IPS-18c (cell line): ENCODE measurements around the gene MFRP.

Experiments used
- H3K4me3 ChIP-seq: 2 replicates; pipeline ENCODE4 v1.7.0; 2013; ENCODE audit warnings: low read depth, mild to moderate bottlenecking, low read length, moderate library complexity; ENCODE audit not compliant: insufficient read depth
- H3K9me3 ChIP-seq: one replicate; pipeline ENCODE4 v1.6.1; 2013; ENCODE audit warnings: mild to moderate bottlenecking, low read length, moderate library complexity; ENCODE audit not compliant: control insufficient read depth, insufficient read depth

MFRP gene

DNA sequence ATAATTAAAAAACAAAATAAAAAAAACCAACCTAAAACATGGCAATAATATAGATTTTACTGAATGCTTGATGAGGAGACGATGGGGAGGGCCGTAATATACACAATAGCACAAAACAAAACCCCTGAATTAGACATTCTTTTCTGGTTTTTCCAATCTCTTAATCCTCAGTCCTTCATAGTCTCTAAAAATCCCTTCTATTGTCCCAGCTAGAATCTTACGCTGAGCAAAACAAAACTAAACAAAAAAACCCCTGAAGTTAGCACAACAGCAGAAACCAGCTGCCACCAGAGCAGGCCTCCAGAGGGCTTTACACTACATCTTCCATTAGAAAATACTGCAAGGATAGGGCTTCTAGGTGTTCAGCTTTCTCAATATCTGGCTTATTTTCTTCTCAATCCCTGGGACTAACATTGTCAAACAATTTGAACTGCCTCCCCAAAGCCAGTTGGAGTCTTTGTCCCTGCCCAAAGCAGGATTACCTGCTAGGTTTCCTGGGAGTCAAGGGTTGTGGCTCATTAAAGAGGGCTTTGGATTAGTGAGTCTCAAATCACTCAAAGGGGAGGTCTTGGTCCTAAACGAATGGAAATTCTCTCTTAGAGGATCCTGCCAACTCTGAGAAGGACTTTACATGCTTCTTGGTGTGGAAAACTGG is 14.3 kb downstream of the MFRP start:
- Histone ChIP-seq H3K4me3 (no peak overlapping the region), H3K9me3 (no peaks in the 10 kb centered on the region)

DNA sequence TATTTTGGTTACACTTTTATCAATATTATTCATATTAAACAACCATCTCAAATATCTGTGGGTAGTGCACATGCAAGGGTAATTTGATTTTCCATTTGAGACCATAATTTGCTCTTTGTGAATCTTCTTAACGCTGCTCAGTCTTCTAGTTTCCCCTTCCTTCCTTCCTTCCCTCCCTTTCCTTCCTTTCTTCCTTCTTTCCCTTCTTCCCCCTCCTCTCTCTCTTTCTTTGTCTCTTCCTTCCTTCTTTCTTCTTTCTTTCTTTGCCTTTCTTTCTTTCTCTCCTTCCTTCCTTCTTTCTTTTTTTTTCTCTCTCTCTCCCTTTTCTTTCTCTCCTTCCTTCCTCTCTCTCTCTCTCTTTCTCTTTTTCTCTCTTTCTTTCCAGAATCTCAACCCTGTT is 16.3 kb downstream of the MFRP start:
- H3K4me3 ChIP-seq = no peak overlapping the region

DNA sequence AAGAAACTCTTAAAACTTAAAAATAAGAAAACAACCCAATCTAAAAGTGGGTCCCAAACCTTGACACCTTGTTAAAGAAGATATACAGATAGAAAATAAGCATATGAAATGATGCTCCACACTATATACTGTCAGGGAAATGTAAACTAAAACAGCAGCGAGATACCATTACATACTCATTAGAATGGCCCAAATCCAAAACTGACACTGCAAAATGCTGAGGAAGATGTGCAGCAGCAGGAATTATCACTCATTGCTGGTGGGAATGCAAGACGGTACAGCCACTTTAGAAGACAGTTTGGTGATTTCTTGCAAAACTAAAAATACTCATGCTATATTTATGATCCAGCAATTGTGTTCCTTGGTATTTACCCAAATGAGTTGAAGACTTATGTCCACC is 17.2 kb downstream of the MFRP start:
- H3K9me3 ChIP-seq = no peaks in the 10 kb centered on the region
- H3K4me3 ChIP-seq = no peak overlapping the region

More for the DNA sequence above, 16.3 kb downstream of the MFRP start:
- H3K9me3 ChIP-seq = no peaks in the 10 kb centered on the region

DNA sequence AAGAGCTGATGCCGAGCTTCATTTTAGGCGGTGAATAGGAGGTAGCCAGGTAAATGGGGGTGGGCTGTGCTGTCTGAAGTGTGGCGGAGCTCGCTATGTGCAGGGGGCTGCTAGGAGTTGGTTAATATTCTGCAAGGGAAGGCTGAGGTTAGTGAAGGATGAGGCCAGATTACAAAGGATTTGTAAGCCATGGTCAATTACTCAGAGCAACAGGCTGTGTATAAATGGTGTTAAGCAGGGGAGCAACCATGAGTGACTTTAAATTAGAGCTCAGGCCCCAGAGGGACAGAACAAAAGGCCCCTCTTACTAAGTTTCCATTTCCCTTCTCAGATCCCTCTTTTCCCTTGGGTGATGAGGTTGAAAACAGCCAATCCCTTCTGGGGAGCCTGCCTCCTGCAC is 22.3 kb downstream of the MFRP start:
- no peak overlapping the region for H3K4me3 ChIP-seq
- peaks cover 4% of the 10 kb centered on the region for H3K9me3 ChIP-seq

DNA sequence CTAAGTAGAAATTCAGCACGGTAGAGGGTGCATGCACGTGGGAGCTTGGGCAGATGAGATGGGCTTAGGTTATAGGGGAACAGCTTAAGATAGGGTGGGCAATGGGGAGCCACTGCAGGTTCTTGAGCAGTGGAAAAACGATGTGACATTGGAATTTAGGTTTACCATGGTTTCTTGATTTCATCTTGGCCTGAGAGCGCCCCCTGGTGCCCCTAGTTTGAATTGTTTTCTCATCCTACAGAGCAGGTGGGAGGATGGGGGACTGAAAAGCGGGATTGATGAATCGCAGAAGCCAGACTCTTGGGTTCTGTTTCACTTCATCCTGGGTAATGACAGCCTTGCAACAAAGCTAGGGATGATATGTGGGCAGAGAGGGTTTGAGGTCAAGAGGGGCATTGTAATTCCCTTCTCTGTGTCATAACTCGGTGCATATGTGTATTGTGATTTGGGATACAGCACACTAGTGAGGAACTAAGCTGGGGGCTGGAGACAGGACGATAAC is 22.9 kb downstream of the MFRP start:
- peaks cover 4% of the 10 kb centered on the region for H3K9me3 ChIP-seq
- no peak overlapping the region for H3K4me3 ChIP-seq

DNA sequence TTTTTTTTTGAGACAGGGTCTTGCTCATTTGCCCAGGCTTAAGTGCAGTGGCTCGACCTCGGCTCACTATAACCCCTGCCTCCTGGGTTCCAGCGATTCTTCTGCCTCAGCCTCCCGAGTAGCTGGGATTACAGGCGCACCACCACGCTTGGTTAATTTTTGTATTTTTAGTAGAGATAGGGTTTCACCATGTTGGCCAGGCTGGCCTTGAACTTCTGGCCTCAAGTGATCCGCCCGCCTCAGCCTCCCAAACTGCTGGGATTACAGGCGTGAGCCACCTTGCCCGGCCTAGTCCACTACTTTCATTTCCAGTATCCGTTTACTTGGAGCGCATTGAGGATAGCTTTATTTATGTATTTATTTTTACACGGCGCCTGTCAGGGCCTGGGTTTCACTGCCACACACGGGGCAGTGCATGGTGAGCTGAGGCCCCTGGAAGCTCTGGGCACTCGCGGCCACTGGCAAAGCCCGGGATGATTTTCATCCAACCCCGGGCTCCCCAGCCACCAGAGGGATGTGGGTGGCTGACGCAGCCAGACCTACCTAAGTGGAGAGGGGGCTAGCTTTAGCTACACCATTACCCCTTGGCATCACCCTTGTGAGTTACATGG is 23.5 kb downstream of the MFRP start:
- H3K4me3 ChIP-seq = no peak overlapping the region
- peaks cover 4% of the 10 kb centered on the region for H3K9me3 ChIP-seq

DNA sequence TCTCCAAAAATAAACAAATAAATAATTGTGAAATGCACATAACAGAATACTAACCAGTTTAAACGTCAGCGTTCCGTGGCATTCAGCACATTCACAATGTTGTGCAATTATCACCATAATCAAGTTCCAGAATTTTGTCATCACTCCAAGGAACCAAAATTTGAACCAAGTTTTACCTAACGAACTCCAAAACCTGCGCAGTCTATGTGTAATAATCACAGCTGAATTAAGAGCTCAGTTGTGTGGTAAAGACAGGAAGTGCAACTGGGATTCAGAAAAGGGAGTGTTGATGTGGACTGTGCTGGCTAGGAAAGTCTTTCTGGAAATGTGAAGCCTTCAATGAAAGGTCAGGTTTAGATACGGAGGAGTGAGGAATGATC is 24.2 kb downstream of the MFRP start:
- peaks cover 4% of the 10 kb centered on the region for H3K9me3 ChIP-seq
- no peak overlapping the region for H3K4me3 ChIP-seq

DNA sequence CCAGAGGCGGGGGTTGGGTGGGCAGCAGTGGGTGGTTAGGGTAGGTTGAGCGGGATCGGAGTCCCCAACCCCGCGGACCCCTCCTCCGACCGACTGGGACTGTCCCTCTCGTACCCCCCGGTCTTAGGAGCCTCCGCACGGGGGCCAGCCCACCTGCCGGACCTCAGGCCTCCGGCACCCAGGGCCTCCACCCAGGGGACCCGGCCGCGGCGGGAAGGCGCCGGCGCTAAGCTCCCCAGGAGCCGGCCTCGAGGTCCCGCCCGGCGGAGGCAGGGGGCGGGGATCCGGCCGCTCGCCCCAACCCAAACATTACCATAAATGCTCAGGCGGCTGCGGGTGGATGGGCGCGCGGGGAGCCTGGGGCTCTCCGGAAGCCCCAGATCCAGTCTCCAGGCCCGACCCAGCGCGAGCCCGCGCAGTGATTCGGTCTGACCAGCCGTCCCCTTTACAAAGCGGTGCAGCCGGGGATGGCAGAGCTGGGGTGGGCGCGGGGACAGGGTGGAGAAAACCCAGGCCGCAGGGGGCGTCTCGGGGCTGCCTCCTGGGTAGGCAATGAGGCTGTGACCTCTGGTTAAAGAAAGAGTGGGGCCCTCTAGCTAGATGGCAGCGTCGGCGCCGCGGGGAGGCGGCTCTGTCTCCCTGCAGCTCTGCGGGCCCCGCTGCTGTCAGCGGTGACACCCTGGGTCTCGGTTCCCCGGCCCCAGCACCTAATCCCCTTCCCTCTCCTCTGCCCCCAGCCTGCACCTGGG is 25.6 kb downstream of the MFRP start:
- peak overlapping the region; percentile 64 for H3K4me3 ChIP-seq
- peaks cover 4% of the 10 kb centered on the region for H3K9me3 ChIP-seq

DNA sequence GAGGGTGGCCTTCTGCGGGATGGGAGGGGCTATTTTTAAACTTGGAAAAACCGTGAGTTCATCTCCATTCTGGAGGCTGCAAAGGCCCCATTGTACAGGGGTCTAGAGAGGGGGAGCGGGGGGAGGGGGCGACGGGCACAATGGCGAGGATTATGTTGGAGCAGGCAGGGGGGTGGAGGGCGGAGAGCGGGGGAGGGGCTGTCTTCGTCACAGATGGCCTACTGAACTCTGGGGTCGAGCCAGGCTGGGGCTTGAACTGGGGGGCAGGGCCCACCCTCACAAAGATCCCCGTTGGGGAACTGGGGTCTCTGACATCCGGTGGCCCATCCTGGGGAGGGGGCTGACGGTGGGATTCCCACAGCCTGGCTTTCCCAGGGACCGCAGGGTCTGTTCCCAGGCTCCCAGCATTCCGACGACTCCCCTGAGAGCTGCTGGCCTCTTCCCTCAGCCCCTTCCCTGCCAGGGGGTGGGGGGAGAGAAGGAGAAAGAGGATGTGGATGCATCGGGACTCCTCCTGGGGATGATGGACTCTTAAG is 26.2 kb downstream of the MFRP start:
- Histone ChIP-seq H3K4me3 (peak overlapping the region; percentile 64), H3K9me3 (peaks cover 4% of the 10 kb centered on the region)

DNA sequence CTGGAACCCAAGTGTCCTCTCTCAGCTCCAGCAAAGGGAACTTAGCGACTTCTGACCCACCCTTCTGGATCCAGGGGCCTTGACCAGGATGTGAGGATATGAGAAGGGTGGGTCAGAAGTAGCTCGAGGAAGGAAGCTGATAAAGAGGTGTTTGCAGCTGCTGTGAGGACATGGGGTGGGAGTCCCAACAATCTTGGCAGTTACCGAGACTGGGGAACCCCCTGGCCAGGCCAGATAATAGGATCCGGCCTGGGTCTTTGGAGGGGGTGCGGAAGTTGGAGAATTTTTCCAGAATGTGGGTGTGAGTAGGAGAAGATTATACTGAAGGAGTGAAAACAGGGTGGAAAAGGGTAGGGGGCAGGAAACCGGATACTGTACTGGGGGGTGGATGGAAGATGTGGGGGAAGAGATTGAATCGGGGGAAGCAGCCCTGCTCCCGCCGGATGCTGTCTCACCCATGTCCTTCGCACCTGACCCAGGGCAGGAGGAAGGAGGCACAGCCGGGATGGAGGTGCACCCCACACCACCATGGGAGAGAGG is 26.7 kb downstream of the MFRP start:
- H3K4me3 ChIP-seq = peak overlapping the region; percentile 20
- H3K9me3 ChIP-seq = peaks cover 4% of the 10 kb centered on the region

DNA sequence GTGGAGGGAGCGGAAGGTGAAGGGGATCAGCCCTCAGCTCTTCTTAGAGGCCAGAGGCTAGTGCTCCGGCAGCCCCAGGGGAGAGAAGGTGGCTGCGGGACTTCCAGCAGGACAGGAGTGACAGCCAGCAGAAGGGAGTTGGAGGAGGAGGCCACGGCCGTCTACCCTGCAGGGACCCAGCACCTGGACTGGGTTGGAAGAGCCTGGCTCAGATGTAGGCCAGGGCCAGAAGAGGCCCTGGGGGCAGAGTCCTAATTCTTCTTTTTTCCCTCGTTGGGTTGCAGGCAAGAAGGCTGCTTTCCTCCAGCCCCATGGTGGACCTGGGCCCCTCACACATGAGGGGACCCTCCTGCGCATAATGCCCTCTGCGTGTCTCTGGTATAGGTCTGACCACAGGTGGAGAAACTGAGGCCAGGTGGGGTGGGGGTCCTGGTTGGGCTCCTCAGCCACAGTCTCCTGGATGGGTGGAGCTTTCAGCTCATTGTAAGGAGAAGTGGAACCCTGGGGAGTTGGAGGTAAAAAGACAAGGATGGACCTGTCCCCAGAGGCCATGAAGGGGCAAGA is 27.3 kb downstream of the MFRP start:
- H3K9me3 ChIP-seq = peaks cover 4% of the 10 kb centered on the region
- H3K4me3 ChIP-seq = peak overlapping the region; percentile 20

DNA sequence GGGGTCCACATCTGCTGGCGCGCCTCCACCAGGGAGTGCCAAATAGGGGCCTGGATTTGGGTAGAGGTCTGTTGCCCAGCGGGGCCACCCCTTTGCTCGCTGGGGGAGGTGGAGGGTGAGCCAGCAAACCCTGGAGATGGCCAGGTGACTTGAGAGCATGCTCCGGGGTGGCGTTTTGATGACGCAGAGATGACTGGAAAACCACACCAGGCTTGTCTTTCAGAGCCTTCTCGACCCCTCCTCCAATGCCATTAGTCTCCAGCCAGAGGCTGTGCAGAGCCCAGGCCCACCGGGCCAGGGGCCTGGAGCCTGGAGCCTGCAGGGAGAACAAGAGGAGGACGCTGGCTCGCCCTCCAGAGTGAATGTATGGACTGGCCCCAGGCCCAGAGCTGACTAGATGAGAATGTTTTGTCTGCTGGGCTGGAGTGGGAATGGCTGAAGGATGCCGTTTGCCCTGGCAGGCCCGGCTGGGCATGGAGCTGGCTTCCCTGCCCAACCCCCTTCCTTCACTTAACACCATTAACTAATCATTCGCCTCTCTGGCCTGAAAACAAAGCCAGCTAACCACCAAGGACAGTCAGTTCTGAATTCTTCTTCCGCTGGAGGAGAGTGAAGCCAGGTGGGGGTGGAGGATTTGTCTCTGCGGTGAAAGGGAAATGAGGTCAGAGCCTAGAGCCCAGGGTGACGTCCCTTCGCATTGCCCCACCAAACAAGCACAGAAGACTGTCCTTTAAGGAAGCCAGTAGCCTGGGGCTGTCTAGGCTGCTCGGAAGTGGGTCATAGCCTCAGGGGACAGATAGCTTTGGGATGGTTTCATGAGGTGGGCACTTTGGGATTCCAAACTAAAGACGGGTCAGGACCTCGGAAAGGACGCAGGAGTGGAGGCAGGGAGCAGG is 28.0 kb downstream of the MFRP start:
- peak overlapping the region; percentile 20; the same call in 1 of the 2 replicates for H3K4me3 ChIP-seq
- peaks cover 4% of the 10 kb centered on the region for H3K9me3 ChIP-seq

DNA sequence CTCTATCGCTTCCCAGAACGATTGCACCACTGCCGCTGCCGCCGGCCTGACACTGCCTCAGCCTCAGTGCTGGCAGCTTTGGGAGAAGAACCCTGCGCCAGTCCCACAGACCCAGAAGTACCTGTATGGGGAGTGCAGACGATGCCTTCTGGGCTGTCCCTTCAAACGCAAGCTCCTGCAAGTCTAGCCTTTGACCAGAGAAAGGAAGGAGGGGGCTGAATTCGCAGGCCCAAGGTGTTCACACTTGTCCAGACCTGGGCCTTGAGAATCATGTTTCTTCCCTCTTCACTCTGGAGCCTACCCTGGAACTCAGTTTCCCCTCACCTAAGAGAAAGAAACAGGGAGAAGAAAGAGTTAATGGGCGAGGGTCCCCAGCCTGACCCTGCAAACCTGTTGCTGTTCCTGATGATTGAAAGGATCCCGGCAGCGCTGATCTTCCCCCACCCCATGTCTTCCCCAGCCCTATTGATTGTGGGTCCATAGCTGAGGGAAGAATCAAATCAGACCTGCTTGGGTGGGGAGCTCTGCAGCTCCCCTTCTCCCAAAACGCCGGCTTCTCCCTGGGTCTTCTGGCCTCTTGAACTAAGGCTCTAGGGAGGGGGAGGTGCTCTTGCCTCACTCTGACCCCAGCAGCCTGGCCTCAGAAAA is 28.8 kb downstream of the MFRP start:
- peaks cover 4% of the 10 kb centered on the region for H3K9me3 ChIP-seq
- H3K4me3 ChIP-seq = peak overlapping the region; percentile 41; the same call in 1 of the 2 replicates

DNA sequence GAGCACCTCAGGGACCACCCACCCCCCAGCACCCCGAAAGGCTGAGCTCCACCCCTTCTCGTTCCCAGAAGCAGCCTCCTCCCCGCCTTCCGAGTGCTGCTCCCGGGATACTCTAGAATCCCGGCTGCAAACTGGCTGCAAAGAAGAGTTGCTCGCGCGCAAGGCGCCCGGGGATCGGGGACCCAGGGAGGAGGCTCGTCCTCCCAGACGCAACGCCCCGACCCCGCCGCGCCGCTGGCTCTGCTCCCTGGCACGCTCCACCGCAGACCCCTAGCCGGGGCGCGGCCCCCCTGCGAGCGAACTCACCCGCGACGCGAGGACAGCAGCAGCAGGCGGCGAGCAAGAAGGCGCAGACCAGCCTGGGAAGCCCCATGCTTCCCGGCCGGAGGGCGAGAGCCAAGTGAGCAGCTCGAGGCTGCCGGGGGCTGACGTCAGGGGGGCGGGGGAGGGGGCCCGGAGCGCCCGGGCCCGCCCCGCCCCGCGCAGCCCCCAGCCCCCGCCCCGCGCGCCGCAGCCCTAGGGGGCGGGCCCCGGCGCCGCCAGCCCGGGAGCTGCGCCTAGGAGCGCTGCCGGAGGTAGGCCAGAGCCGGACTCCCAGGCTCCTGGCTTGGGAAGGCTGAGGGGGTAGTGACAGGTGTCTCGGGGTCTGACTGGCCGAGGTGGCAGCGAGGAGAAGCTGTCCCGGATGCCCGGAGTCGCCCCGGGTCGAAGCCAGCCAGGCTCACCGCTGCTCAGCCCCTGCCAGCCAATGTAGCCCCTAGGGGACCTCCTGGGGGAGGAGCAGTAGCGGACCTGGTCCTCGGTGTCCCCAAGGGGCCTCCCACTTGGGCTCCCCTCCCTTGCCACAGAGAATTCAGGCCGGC is 29.5 kb downstream of the MFRP start, which contains the start of gene MCAM:
Gene MCAM, minus strand, starts transcription at position 402 of the 863 bp plus-strand sequence. Its CDS starts 29 bp downstream, at position 373.
- H3K9me3 ChIP-seq = peaks cover 4% of the 10 kb centered on the region
- H3K4me3 ChIP-seq = peak within 1 kb of the TSS; percentile 77
